SK-MEL-5 (cell line): ENCODE results near the gene SPDYE4. TPM values are rescaled to one million over a fixed set of nuclear protein-coding genes. Genes with fewer than 3 reads are reported as not detected.

Source experiments
- DNase-seq: peaks from one replicate; pipeline ENCODE4 v3.0.0-alpha.2; 2016; ENCODE audit warnings: low read depth, low spot score
- in situ Hi-C: cut with HindIII; loops from 2 replicates; pipeline ENCODE4 v1.10.0; 2016; ENCODE audit warnings: low sequenced_read_pairs, high pct_unique_total_duplicates, low pct_unique_long_range_greater_than_20kb
- total RNA-seq: library from RNA; depleted of rRNA; stranded (reverse); fragments of >200 nt; shearing (Covaris generic); gene quantifications from 2 replicates; pipeline ENCODE4 v1.2.3, GENCODE V29; 2014

Gene SPDYE4
- total RNA-seq, 1 experiment from 2014 or later, result not detected

GRCh38 chr17:8728251-8728938 lies 30.0 kb downstream of the SPDYE4 start:
- no peak for DNase-seq
- in situ Hi-C loops, result no loop called here

DNA sequence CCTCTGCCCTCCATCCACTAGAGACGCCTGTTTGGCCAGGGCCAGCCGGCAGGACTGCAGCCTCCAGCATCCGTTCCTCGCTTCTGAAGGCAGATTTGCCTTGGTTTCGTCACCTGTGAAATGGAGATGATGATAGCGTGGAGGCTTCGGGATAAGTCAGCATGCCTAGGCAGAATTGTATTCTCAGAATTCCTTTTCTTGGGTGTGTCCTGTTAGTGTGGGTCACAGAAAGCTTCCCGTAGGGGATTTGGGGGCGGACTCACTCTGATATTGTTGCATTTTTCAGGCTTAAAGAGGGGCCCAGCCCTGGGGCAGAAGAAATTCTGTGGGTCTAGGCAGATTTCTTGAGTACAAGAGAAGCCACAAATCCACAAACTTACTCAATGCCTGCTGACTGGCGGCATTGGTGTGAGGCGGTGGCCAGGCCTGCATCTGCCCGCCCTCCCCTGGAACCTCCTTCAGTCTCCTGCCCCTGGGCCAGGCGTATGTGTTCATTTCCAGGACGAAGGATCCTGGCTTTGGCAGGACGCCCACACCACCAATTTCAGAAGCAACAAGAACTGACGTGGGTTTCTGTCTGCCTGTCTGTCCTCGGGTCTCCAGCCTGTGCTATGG lies 31.3 kb downstream of the SPDYE4 start:
- DNase-seq, result no peak

GRCh38 chr17:8725881-8726876 lies 32.2 kb downstream of the SPDYE4 start:
- in situ Hi-C loops, result no loop called here

More for the DNA sequence above, 31.3 kb downstream of the SPDYE4 start:
- in situ Hi-C loops, result no loop called here

DNA sequence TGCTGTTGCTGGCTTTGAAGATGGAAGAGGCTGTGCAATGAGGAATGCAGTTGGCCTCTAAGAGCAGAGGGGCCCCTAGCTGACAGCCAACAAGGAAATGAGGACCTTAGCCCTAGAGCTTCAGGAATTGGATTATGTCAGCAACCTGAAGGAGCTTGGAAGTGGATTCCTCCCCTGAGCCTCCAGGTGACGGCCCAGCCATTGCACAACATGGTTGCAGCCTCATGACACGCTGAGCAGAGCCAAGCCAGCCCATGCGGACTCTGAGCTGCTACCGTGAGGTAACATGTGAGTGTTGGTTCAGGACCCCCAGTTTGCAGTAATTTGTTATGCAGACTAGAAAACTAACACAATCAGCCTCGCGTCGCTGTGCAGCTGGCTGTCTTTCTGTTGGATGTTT lies 33.9 kb downstream of the SPDYE4 start:
- no peak for DNase-seq
- in situ Hi-C loops, result no loop called here

More at GRCh38 chr17:8725881-8726876, 32.2 kb downstream of the SPDYE4 start:
- DNase-seq, result no peak

- DNase-seq, result no peak
- in situ Hi-C loops, result no loop called here
These were observed 37.8 kb downstream of the SPDYE4 start for GRCh38 chr17:8720596-8720995.

DNA sequence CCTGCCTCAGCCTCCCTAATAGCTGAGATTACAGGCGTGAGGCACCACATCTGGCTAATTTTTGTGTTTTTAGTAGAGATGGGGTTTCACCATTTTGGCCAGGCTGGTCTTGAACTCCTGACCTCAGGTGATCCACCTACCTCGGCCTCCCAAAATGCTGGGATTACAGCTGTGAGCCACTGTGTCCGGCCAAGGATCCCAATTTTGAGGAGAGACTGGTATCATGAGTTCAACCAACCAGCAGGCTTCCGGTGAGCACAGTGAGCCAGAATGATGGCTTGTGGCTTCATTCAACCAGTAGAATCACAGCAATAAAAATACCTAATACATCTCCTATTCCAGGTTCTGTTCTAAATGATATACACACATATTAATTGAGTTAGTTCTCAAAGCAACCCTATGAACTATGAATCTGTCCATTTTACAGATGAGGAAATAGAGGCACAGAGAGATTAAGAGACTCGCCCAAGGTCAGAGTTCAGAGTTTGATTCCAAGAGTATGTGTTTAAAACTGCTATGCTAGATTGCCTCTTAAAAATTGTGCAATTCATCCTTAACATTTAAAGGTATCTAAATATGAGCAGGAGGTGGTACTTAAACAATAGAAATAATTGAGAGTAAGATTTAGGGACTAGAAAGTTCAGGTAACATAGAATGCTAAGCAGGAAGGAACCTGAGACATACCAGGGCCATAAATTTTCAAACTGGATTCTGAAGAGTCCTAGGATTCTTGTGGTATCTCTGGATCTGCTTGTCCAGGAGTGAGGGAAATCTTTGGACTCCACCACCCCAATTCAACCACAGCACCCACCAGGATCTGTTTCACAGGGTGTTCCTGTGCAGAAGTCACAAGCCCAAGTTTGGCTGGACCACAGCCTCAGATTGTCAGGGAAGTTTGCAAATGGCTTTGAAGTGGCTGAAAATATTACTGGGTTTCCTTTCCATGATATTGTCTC lies 38.8 kb downstream of the SPDYE4 start:
- in situ Hi-C loops, result no loop called here

GRCh38 chr17:8718001-8718563 lies 40.3 kb downstream of the SPDYE4 start:
- DNase-seq, result no peak
- in situ Hi-C loops, result no loop called here

More for the DNA sequence above, 38.8 kb downstream of the SPDYE4 start:
- no peak for DNase-seq

- in situ Hi-C loops, result no loop called here
- DNase-seq, result no peak
These were observed 44.5 kb downstream of the SPDYE4 start for GRCh38 chr17:8713878-8714277.

- in situ Hi-C loops, result no loop called here
These were observed 45.0 kb downstream of the SPDYE4 start for GRCh38 chr17:8713315-8713714.

DNA sequence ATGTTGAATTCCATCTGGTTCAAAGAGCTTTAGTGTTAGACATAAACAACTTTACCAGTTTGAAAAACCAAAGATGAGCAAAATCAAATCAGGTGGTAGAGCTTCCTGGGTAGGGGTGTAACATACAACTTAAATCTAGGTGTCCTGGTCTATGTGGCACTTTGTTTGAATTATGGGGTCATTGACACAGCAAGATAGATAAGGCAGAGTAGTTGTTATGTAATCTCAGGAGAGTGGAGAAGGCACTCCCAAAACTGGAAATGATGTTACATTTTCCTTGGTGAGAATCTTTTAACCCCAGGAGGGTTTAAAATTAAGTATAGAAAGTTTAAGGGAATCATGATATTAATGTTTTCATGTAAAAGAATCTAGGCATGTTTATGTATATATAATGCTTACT lies 45.6 kb downstream of the SPDYE4 start:
- in situ Hi-C loops, result no loop called here
- DNase-seq, result no peak

More at GRCh38 chr17:8713315-8713714, 45.0 kb downstream of the SPDYE4 start:
- DNase-seq, result no peak

DNA sequence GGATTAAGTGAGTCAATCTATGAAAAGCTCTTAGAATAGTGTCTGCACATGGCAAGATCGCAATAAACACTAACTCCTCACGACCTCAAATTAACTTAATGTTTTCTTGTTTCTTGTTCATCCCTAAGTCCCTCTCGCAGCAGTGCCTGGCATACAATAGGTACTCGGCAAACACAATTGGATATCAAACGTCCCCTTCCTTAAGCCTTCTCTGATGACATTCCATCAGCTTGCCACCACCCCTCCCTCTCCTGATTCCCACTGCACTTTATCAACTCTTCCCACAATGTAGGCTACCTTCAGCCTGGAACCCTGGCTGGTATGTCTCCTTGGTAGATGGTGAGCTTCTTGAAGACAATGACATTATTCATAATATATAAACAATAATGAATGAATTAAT lies 47.1 kb downstream of the SPDYE4 start:
- in situ Hi-C loops, result no loop called here
- no peak for DNase-seq

- in situ Hi-C loops, result no loop called here
- no peak for DNase-seq
These were observed 47.5 kb downstream of the SPDYE4 start for GRCh38 chr17:8710813-8711212.

DNA sequence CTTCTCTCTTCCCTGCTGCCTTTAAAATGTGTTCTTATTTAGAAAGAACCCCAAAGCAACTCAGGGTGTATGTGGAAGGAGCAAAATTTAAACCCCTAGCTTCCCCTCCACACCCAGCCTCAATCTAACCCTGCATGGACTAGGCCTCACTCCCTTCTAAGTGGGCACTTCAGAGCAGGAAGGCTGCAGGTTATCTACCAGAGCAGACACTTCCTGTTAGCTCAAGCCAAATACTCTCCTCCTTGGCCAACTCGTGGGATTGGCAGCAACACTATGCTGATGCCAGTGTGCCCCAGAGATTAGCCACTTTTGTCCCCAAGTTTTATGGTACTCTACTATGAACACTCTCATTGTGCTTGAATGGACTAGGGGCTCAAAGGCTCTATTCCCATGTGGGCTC lies 49.3 kb downstream of the SPDYE4 start:
- in situ Hi-C loops, result no loop called here
- no peak for DNase-seq

DNA sequence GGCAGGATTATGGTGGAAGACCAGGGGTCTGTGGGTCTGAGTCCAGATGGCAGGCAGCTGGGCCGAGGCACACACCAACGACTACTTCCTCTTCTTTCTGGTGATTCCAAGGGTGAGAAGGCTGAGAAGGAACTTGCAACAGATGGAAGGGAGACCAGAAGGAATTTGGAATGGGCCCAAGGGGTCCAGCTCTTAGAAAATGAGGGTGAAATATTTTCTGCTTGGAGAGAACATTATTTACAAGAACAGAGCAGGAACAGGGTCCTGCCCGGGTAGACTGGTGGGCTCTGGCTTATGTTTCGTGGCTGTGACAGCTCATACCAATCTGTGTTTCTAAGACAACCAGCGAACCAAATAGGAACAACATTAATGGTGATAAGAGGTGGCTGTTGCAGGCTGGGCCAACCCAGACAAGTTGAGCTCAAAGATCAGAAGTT lies 50.3 kb downstream of the SPDYE4 start:
- in situ Hi-C loops, result no loop called here
- DNase-seq, result no peak

GRCh38 chr17:8707332-8708024 lies 50.9 kb downstream of the SPDYE4 start:
- in situ Hi-C loops, result no loop called here
- DNase-seq, result no peak

GRCh38 chr17:8706431-8706830 lies 51.9 kb downstream of the SPDYE4 start:
- no peak for DNase-seq
- in situ Hi-C loops, result no loop called here
